Thyroid gland (tissue), 4 donors: ENCODE measurements around the gene TLE5.

Source experiments
- CTCF ChIP-seq, 6 experiments: fragments of 200-600 bp in 3 of 6; fragments of 450-650 bp in 3 of 6; sonication (generic) in 3 of 6; IDR thresholded peaks; one replicate each; pipeline ENCODE4 v1.5.1; 2016 to 2019; ENCODE audit warnings: antibody characterized with exemption in 6 of 6, mild to moderate bottlenecking in 2 of 6, inconsistent platforms in 1 of 6, moderate library complexity in 1 of 6
- POLR2A ChIP-seq, 2 donors: fragments of 450-650 bp; IDR thresholded peaks; one replicate each; pipeline ENCODE4 v1.6.1; 2017; ENCODE audit warnings: antibody characterized with exemption in 2 of 2, mild to moderate bottlenecking in 2 of 2, moderate library complexity in 1 of 2

- TF ChIP-seq POLR2A (IDR thresholded peaks at IDR 0.05), result no peak
- TF ChIP-seq CTCF (IDR thresholded peaks at IDR 0.05), result no peak
Observed at GRCh38 chr19:3027292-3027691, 35.0 kb downstream of the TLE5 start.
